ENCODE measurements around the gene TYK2.
"Not testable (repeated sequence)": the region's sequence is repeated elsewhere in the genome, so short reads cannot be mapped to it uniquely, and the experiment has no call there.

Gene TYK2

GRCh38 chr19:10406191-10406590, 25.8 kb upstream of the TYK2 start:
- no peak for DNase-seq

GRCh38 chr19:10404888-10405820, 24.8 kb upstream of the TYK2 start:
- peak in 1 of 2 experiments; percentile 5 for DNase-seq

GRCh38 chr19:10403137-10404021, 23.0 kb upstream of the TYK2 start, which contains the start of gene CDC37:
Gene CDC37 (minus strand): TSS chr19:10403542. CDS start chr19:10403479, 63 bp downstream.
- DNase-seq = peak in 1 of 2 experiments; percentile 84

GRCh38 chr19:10402441-10403038, 22.2 kb upstream of the TYK2 start:
- no peak for DNase-seq

- DNase-seq = no peak
Measured at GRCh38 chr19:10399878-10400277, 19.5 kb upstream of the TYK2 start.

GRCh38 chr19:10399340-10399739, 19.0 kb upstream of the TYK2 start:
- DNase-seq = not testable (repeated sequence)

- DNase-seq = no peak
Measured at GRCh38 chr19:10398819-10399218, 18.4 kb upstream of the TYK2 start.

GRCh38 chr19:10395917-10396316, 15.5 kb upstream of the TYK2 start:
- no peak for DNase-seq

- DNase-seq = no peak
Measured at GRCh38 chr19:10395436-10395835, 15.1 kb upstream of the TYK2 start.

- DNase-seq = no peak
Measured at GRCh38 chr19:10395003-10395402, 14.6 kb upstream of the TYK2 start.

- DNase-seq = no peak
Measured at GRCh38 chr19:10393137-10393536, 12.8 kb upstream of the TYK2 start.

GRCh38 chr19:10392120-10392519, 11.7 kb upstream of the TYK2 start:
- no peak for DNase-seq

- no peak for DNase-seq
Measured at GRCh38 chr19:10390652-10391286, 10.4 kb upstream of the TYK2 start.

GRCh38 chr19:10389863-10390262, 9.5 kb upstream of the TYK2 start:
- DNase-seq = no peak

- DNase-seq = peak in 1 of 2 experiments; percentile 55
Measured at GRCh38 chr19:10388957-10389356, 8.6 kb upstream of the TYK2 start.

- no peak for DNase-seq
Measured at GRCh38 chr19:10384580-10384979, 4.2 kb upstream of the TYK2 start.

- DNase-seq = not testable (repeated sequence)
Measured at GRCh38 chr19:10383223-10383499, 2.8 kb upstream of the TYK2 start.

GRCh38 chr19:10379880-10380312, 476 bp downstream of the TYK2 start:
- no peak for DNase-seq

- no peak for DNase-seq
Measured at GRCh38 chr19:10378124-10378523, 2.2 kb downstream of the TYK2 start.

- not testable (repeated sequence) for DNase-seq
Measured at GRCh38 chr19:10377140-10377640, 3.2 kb downstream of the TYK2 start.

- no peak for DNase-seq
Measured at GRCh38 chr19:10374931-10375330, 5.4 kb downstream of the TYK2 start.

GRCh38 chr19:10372690-10373089, 7.7 kb downstream of the TYK2 start:
- no peak for DNase-seq
